HG03571 (cell line): ENCODE measurements around the gene CCDC86.

Experiments used
- ATAC-seq: cut with Tn5 transposase; IDR thresholded peaks from one replicate; pipeline ENCODE4 v1.9.1; 2021; ENCODE audit not compliant: unreplicated experiment

Gene CCDC86

GRCh38 chr11:60889869-60890311, 48.0 kb downstream of the CCDC86 start:
- ATAC-seq: no peak

- ATAC-seq: no peak
Observed at GRCh38 chr11:60890696-60891095, 48.8 kb downstream of the CCDC86 start.

GRCh38 chr11:60891103-60891741, 49.3 kb downstream of the CCDC86 start:
- no peak for ATAC-seq

GRCh38 chr11:60895687-60896086, 53.8 kb downstream of the CCDC86 start:
- ATAC-seq: no peak

GRCh38 chr11:60897496-60897895, 55.6 kb downstream of the CCDC86 start:
- no peak for ATAC-seq

- ATAC-seq: no peak
Observed at GRCh38 chr11:60899046-60899936, 57.4 kb downstream of the CCDC86 start.

DNA sequence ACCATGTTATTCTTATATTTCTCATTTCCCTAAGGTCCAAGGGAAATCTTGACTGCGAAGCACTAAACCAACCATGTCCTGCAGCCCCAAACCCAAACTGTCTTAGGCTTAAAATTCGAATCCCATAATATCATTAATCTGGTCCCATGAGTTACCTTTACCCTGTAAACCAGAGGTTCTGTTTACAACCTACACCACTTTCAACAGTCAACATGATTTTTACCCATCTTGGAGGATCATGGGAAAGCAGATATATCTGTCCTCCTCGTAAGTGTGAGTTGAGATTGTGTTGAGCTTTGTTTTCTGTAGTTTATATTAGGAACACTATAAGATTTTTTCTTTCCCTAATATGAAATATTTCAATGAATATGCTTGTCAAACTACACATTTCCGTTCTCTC, 58.1 kb downstream of the CCDC86 start:
- ATAC-seq: no peak
